GM19351 (cell line): ENCODE data around the gene LSM8.
A peak's percentile ranks its signal among the peaks of the same experiment; 100 is the strongest.
"Not testable (repeated sequence)": the region's sequence is repeated elsewhere in the genome, so short reads cannot be mapped to it uniquely, and the experiment has no call there.

Experiments used
- ATAC-seq: cut with Tn5 transposase; IDR thresholded peaks from one replicate; pipeline ENCODE4 v1.9.1; 2021; ENCODE audit warnings: mild to moderate bottlenecking, moderate library complexity; ENCODE audit not compliant: unreplicated experiment

The LSM8 gene

GRCh38 chr7:118202061-118202460 is 18.1 kb downstream of the LSM8 start:
- no peak for ATAC-seq

GRCh38 chr7:118214051-118214832 is 30.3 kb downstream of the LSM8 start:
- peak; percentile 95 for ATAC-seq

GRCh38 chr7:118214833-118215182 is 30.8 kb downstream of the LSM8 start:
- ATAC-seq: peak; percentile 10

- ATAC-seq: no peak
Observed at GRCh38 chr7:118217210-118217619, 33.3 kb downstream of the LSM8 start.

GRCh38 chr7:118218413-118219156 is 34.6 kb downstream of the LSM8 start:
- ATAC-seq: no peak

- no peak for ATAC-seq
Observed at GRCh38 chr7:118219157-118219512, 35.2 kb downstream of the LSM8 start.

GRCh38 chr7:118220583-118220982 is 36.6 kb downstream of the LSM8 start:
- ATAC-seq: no peak

- no peak for ATAC-seq
Observed at GRCh38 chr7:118222591-118222990, 38.6 kb downstream of the LSM8 start.

GRCh38 chr7:118224521-118224920 is 40.6 kb downstream of the LSM8 start, which contains the start of gene ANKRD7:
Gene ANKRD7 (plus strand): TSS chr7:118224704. CDS start chr7:118224831, 127 bp downstream.
- no peak for ATAC-seq

GRCh38 chr7:118232837-118233236 is 48.9 kb downstream of the LSM8 start:
- ATAC-seq: no peak

GRCh38 chr7:118233799-118234198 is 49.8 kb downstream of the LSM8 start:
- ATAC-seq: no peak

GRCh38 chr7:118239014-118239413 is 55.0 kb downstream of the LSM8 start:
- ATAC-seq: no peak

GRCh38 chr7:118240320-118240719 is 56.4 kb downstream of the LSM8 start:
- not testable (repeated sequence) for ATAC-seq
